Pancreas (tissue), 10 donors: Measurements from ENCODE around the gene COL9A2. TPM values are rescaled to one million over a fixed set of nuclear protein-coding genes. Genes with fewer than 3 reads are reported as not detected.

Experiments
- ATAC-seq, 4 donors: fragments of 200-7000 bp; cut with Tn5 transposase; one replicate each; pipeline versions ENCODE4 v1.8.0 to v1.9.1; 2020; ENCODE audit warnings: mild to moderate bottlenecking in 4 of 4, moderate library complexity in 4 of 4
- DNase-seq, 6 donors: peaks; one replicate each; pipeline ENCODE4 v3.0.0-alpha.2; 2020
- FAIRE-seq: peaks from 2 replicates; lab custom pipeline; 2012; peaks lifted over from hg19 to GRCh38; lab: Jason Lieb, UNC
- H3K27ac ChIP-seq, 4 donors: fragments of 200-600 bp; sonication (generic); 1 replicate in 3 of 4; 2 replicates in 1 of 4; pipeline versions ENCODE4 v1.5.0 to v1.8.0; 2020
- H3K27me3 ChIP-seq, 4 donors: fragments of 200-600 bp; one replicate each; pipeline ENCODE4 v1.8.0; 2021
- H3K36me3 ChIP-seq, 3 donors: fragments of 200-600 bp; sonication (generic) in 1 of 3; one replicate each; pipeline versions ENCODE4 v1.5.0 to v1.8.0; 2020 to 2021
- H3K4me1 ChIP-seq, 3 donors: fragments of 200-600 bp; one replicate each; pipeline ENCODE4 v1.8.0; 2021
- H3K4me3 ChIP-seq, 4 donors: fragments of 200-600 bp; sonication (generic) in 2 of 4; one replicate each; pipeline versions ENCODE4 v1.5.0 to v1.8.0; 2020 to 2021
- H3K9me3 ChIP-seq, 4 donors: fragments of 200-600 bp; one replicate each; pipeline ENCODE4 v1.8.0; 2021
- WGBS, 2 donors: extraction: QIAGEN DNeasy Blood & Tissue Kit; methylation state at CpG; one replicate each; pipeline ENCODE4 v1.1.7; 2013; 5-methylcytosine and 5-hydroxymethylcytosine counted together
- intact Hi-C, 3 donors: fragments of 100-400 bp; cut with DNase I; formaldehyde crosslinking; loops; one replicate each; pipeline versions ENCODE4 v1.11.1 to v1.14.2; 2022
- polyA plus RNA-seq, 2 donors: library from polyadenylated mRNA; stranded (reverse); fragments of 200-250 nt; gene quantifications; one replicate each; pipeline ENCODE4 v1.2.3, GENCODE V29; 2013
- total RNA-seq, 6 donors: library from RNA; stranded (reverse); fragmentation: NEBNext Ultra II Directional in 4 of 6; extraction: Animal tissue kit (Norgen Biotek cat#: 25700) in 4 of 6; gene quantifications; one replicate each; pipeline versions ENCODE4 v1.2.1 to v1.2.4, GENCODE V29; 2021 to 2023
- TF ChIP-seq, protein P1 (sequence below), 4 donors: fragments of 200-600 bp; sonication (generic) in 3 of 4; IDR thresholded peaks; one replicate each; pipeline versions ENCODE4 v1.5.0 to v1.8.0; 2021; ENCODE audit warnings: antibody characterized with exemption in 4 of 4
- donor health status: healthy with polysubstance abuse.
- donor health status: DM: no; HTN: no; CAD: no; lungs with moderate emphysema.
- donor health status: DM: no; HTN: no; CAD: no.
- donor health status: control.
- donor health status: control.
- donor health status: Bipolar disorder and iron deficiency.
- donor health status: DM: yes; HTN: yes; CAD: no.
- donor health status: DM: no; HTN: no; CAD: no.
- donor health status: DM: no; HTN: no; CAD: no.
- donor health status: DM: yes; HTN: yes; CAD: no.

COL9A2 gene
- total and polyA plus RNA-seq, 8 donors, result 0.55 to 10.9 (median 2.1) TPM

DNA sequence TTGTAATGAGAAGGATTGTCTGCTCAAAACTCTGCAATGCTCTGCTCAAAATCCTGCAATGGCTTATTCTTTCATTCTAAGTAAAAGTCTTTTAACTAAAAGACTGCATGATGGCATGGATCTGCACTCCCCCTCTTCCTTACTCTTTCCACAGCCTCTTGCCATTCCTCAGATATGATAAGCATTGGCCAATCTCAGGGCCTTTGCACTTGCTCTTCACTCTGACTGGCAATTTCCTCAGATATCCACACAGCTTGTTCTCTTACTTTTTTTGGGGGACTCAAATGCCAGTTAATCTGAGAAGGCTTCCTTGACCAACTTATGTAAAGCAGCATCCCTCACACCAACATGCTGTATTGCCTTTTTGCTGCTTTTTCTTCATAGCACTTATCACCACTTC, 61.9 kb downstream of the COL9A2 start:
- intact Hi-C loops, result no loop called here
- no peak for FAIRE-seq
- DNase-seq, result no peak
- peaks cover 6 to 12% (median 12%) of the 10 kb centered on the region in 3 donors for H3K4me1 ChIP-seq
- H3K9me3 ChIP-seq, result no peaks in the 10 kb centered on the region
- H3K36me3 ChIP-seq, result no peaks in the 10 kb centered on the region
- TF ChIP-seq, protein P1, sequence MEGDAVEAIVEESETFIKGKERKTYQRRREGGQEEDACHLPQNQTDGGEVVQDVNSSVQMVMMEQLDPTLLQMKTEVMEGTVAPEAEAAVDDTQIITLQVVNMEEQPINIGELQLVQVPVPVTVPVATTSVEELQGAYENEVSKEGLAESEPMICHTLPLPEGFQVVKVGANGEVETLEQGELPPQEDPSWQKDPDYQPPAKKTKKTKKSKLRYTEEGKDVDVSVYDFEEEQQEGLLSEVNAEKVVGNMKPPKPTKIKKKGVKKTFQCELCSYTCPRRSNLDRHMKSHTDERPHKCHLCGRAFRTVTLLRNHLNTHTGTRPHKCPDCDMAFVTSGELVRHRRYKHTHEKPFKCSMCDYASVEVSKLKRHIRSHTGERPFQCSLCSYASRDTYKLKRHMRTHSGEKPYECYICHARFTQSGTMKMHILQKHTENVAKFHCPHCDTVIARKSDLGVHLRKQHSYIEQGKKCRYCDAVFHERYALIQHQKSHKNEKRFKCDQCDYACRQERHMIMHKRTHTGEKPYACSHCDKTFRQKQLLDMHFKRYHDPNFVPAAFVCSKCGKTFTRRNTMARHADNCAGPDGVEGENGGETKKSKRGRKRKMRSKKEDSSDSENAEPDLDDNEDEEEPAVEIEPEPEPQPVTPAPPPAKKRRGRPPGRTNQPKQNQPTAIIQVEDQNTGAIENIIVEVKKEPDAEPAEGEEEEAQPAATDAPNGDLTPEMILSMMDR (IDR thresholded peaks at IDR 0.05), result no peak
- no peaks in the 10 kb centered on the region for H3K27me3 ChIP-seq
- no peak overlapping the region for H3K27ac ChIP-seq
- no peak overlapping the region for H3K4me3 ChIP-seq
- ATAC-seq, result no peak

DNA sequence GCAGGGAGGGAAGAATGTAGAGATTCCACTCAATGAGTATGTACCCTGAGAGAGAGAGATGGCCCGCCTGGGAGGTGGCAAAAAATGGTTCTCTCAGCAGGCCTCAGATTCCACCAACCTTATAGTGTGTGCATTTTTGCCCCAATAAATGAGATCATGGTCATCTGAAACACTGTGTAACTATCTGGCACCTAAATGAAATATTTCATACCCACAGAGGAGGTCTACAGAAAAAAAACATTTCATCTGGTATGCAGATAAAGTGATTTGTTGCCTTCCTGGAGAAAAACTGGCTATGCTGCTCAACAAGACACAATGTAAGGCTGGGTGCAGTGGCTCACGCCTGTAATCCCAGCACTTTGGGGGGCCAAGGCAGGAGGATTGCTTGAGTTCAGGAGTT, 64.5 kb downstream of the COL9A2 start:
- DNase-seq (no peak), ATAC-seq (no peak), FAIRE-seq (no peak)
- intact Hi-C loops, result no loop called here
- Histone ChIP-seq H3K4me1 (peaks cover 0 to 12% (median 6%) of the 10 kb centered on the region in 3 donors), H3K27ac (no peak overlapping the region), H3K27me3 (no peaks in the 10 kb centered on the region), H3K9me3 (no peaks in the 10 kb centered on the region), H3K4me3 (no peak overlapping the region), H3K36me3 (no peaks in the 10 kb centered on the region)
- TF ChIP-seq, protein P1 (IDR thresholded peaks at IDR 0.05), result no peak
- WGBS, 2 donors, result 85 to 87% methylated on average over 2 of the region's 2 CpGs

DNA sequence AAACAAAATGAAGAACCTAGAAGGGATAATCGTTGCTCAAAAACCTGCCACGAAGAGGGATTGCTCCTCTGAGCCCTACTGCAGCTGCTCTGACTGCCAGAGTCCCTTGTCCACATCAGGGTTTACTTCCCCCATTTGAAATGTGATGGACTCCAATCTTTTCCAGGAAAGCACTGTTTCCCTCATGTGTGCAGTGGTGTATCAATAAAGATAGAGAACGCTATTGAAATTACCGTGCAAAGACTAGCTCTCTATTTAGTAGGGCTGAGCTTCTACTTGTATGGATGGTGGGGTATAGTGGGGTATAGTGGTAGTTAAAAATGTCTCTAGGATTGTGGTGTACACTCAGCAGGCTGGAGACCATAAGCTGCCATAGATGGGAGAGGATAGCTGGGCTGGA, 65.6 kb downstream of the COL9A2 start:
- Histone ChIP-seq H3K27ac (no peak overlapping the region), H3K4me3 (no peak overlapping the region), H3K4me1 (peaks cover 0 to 6% (median 2%) of the 10 kb centered on the region in 3 donors), H3K27me3 (no peaks in the 10 kb centered on the region), H3K36me3 (no peaks in the 10 kb centered on the region), H3K9me3 (no peaks in the 10 kb centered on the region)
- TF ChIP-seq, protein P1 (IDR thresholded peaks at IDR 0.05), result no peak
- no peak for DNase-seq
- intact Hi-C loops, result no loop called here
- no peak for ATAC-seq
- 62 to 76% methylated on average over 4 of the region's 4 CpGs for WGBS, 2 donors
- FAIRE-seq, result no peak

Other genes with a start within 250 kb of the COL9A2 start
- 10 to 100 TPM; 20.1 to 74.1 (median 32.2) TPM for gene PPT1, start 220.0 kb downstream of the COL9A2 start, total RNA-seq
- 10 to 100 TPM; 21.3 to 50.5 TPM for gene PPT1, start 220.0 kb downstream of the COL9A2 start, polyA plus RNA-seq
- gene RLF, start 155.9 kb downstream of the COL9A2 start, total RNA-seq, result 1 to 10 TPM; 4.1 to 8.5 (median 4.7) TPM
- 1 to 10 TPM; 2.2 to 4.3 TPM for gene RLF, start 155.9 kb downstream of the COL9A2 start, polyA plus RNA-seq
- not detected for gene TMCO2, start 69.3 kb downstream of the COL9A2 start, total RNA-seq
- not detected for gene TMCO2, start 69.3 kb downstream of the COL9A2 start, polyA plus RNA-seq
- gene ZMPSTE24, start 59.0 kb downstream of the COL9A2 start, total RNA-seq, result 10 to 100 TPM in 5 of 6 donors, 1 to 10 TPM in 1; 9.9 to 29.8 (median 12.4) TPM
- 10 to 100 TPM in 1 of 2 donors, 1 to 10 TPM in 1; 6.9 to 17.0 TPM for gene ZMPSTE24, start 59.0 kb downstream of the COL9A2 start, polyA plus RNA-seq
- gene SMAP2, start 56.4 kb upstream of the COL9A2 start, total RNA-seq, result 10 to 100 TPM in 3 of 6 donors, 1 to 10 TPM in 3; 7.2 to 26.1 (median 12.3) TPM
- gene SMAP2, start 56.4 kb upstream of the COL9A2 start, polyA plus RNA-seq, result 10 to 100 TPM in 1 of 2 donors, 1 to 10 TPM in 1; 9.6 to 19.0 TPM
- 1 to 10 TPM; 1.0 to 2.4 (median 2.1) TPM for gene ZFP69B, start 133.2 kb upstream of the COL9A2 start, total RNA-seq
- gene ZFP69B, start 133.2 kb upstream of the COL9A2 start, polyA plus RNA-seq, result under 1 TPM; 0.85 to 0.95 TPM
- 1 to 10 TPM; 1.2 to 2.5 (median 1.4) TPM for gene ZFP69, start 160.0 kb upstream of the COL9A2 start, total RNA-seq
- 1 to 10 TPM; 2.2 to 2.8 TPM for gene ZFP69, start 160.0 kb upstream of the COL9A2 start, polyA plus RNA-seq
- gene EXO5, start 191.5 kb upstream of the COL9A2 start, total RNA-seq, result 1 to 10 TPM; 1.9 to 4.5 (median 2.6) TPM
- 1 to 10 TPM; 3.2 to 6.1 TPM for gene EXO5, start 191.5 kb upstream of the COL9A2 start, polyA plus RNA-seq
- 1 to 10 TPM; 1.6 to 4.1 (median 2.9) TPM for gene ZNF684, start 214.4 kb upstream of the COL9A2 start, total RNA-seq
- 1 to 10 TPM; 2.3 to 5.3 TPM for gene ZNF684, start 214.4 kb upstream of the COL9A2 start, polyA plus RNA-seq